HUES6 (cell line): ENCODE results near the gene ZCRB1.

ENCODE experiments used
- H3K27ac ChIP-seq: 2 replicates; pipeline ENCODE4 v1.7.0; 2013; ENCODE audit warnings: low read depth, mild to moderate bottlenecking, low read length, inconsistent platforms
- H3K27me3 ChIP-seq: 2 replicates; pipeline ENCODE4 v1.6.1; 2013; ENCODE audit warnings: low read length; ENCODE audit not compliant: control insufficient read depth, insufficient read depth
- H3K36me3 ChIP-seq: 2 replicates; pipeline ENCODE4 v1.6.1; 2013; ENCODE audit warnings: low read length; ENCODE audit not compliant: control insufficient read depth, insufficient read depth
- H3K4me1 ChIP-seq: 2 replicates; pipeline ENCODE4 v1.6.1; 2013; ENCODE audit warnings: low read length; ENCODE audit not compliant: control insufficient read depth, insufficient read depth
- H3K4me3 ChIP-seq: 2 replicates; pipeline ENCODE4 v1.5.1; 2013; ENCODE audit warnings: low read depth, low read length
- H3K9ac ChIP-seq: one replicate; pipeline ENCODE4 v1.6.1; 2013; ENCODE audit warnings: mild to moderate bottlenecking, low read length
- H3K9me3 ChIP-seq: 2 replicates; pipeline ENCODE4 v1.6.1; 2013; ENCODE audit warnings: low read depth, low read length; ENCODE audit not compliant: control insufficient read depth, insufficient read depth

The ZCRB1 gene

DNA sequence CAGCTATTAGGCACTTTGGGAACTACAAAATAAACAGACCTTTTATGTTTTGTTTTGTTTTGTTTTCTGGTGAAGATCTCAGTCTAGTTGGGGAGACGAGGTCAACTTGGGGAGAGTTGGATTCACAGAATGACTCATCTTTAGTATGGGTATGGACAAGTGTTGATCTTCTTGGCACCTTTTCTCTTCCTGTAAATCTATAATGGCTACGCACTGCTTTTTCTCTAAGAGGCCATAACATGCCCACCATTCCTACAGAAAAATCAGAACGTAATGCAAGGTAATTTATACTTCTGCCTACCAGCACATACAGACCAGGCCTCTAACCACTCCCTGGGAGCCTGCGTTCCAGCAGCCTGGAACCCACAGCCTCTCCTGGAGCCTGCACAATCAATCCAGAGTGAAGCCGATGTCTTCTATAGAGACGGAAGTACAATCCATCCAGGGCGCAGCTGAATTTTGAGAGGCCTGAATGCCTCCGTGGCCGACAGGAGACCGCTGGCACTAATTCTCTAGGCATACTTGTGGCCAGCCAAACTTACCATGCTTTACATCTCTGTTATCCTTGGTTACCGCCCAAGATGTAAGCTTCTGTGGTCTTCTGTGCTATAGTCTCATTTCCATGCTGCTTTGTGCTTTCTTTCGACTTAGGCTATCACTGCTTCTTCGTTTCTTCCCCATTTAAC is 790 bp upstream of the ZCRB1 start:
- no peaks in the 10 kb centered on the region for H3K9me3 ChIP-seq
- H3K4me3 ChIP-seq = peak overlapping the region; percentile 89
- no peaks in the 10 kb centered on the region for H3K27me3 ChIP-seq
- H3K9ac ChIP-seq = peak overlapping the region; percentile 76
- peaks cover 21% of the 10 kb centered on the region for H3K4me1 ChIP-seq
- peaks cover 14% of the 10 kb centered on the region for H3K36me3 ChIP-seq
- peak overlapping the region; percentile 43; the same call in 1 of the 2 replicates for H3K27ac ChIP-seq

DNA sequence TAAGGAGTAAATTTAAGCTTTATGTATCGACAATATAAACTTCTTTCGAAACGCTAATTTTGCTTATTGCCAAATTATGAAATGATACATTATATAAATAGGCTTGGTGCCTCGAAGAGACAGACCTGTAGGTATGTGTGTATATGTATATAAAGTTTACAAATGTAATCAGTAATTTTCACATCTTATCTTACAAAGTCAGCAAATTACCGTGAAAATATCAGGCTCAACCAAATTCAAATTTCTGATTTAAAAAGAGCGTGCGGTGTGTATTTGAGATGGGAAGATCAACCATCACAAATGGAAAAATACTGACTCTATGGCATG is 605 bp downstream of the ZCRB1 start:
- Histone ChIP-seq H3K27me3 (no peaks in the 10 kb centered on the region), H3K27ac (peak overlapping the region; percentile 43), H3K4me1 (peaks cover 14% of the 10 kb centered on the region), H3K9me3 (no peaks in the 10 kb centered on the region), H3K36me3 (peaks cover 20% of the 10 kb centered on the region), H3K9ac (peak overlapping the region; percentile 76), H3K4me3 (peak overlapping the region; percentile 89)

DNA sequence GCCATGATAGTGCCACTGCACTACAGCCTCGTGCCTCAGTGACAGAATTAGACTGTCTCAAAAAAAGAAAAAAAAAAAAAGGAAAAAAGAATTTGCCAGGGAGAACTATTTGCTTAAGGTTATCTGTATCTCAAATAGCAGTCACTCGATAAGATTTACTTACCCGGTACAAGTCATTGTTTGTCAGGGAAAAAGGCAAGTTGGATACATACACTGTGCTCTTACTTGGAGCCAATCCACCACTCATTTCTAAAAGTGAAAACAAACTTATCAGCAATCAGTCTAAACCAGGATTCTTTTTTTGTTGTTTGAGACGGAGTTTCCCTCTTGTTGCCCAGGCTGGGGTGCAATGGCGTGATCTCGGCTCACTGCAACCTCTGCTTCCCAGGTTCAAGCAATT is 2.0 kb downstream of the ZCRB1 start:
- no peak overlapping the region for H3K27ac ChIP-seq
- no peaks in the 10 kb centered on the region for H3K27me3 ChIP-seq
- H3K4me3 ChIP-seq = no peak overlapping the region
- H3K4me1 ChIP-seq = peaks cover 14% of the 10 kb centered on the region
- H3K9me3 ChIP-seq = no peaks in the 10 kb centered on the region
- H3K9ac ChIP-seq = no peak overlapping the region
- peaks cover 23% of the 10 kb centered on the region for H3K36me3 ChIP-seq

DNA sequence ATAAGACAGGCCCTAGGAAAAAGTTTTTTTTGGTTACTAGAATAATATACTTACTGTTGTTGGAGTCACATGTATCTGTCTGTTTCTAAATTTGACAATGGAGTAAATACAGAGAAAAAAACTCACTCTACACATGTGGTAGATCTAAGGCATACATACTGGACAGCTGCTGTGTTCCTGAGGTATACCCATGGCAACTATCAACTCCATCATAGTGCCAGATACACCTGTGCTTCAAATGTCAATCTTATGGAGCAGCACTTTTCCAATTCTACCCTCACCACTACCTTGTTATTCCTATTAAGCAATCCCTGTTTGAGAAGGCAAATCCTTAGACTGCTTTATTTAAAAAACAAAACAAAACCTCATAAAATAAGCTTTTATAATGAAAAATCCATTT is 3.3 kb downstream of the ZCRB1 start:
- Histone ChIP-seq H3K9me3 (no peaks in the 10 kb centered on the region), H3K27ac (no peak overlapping the region), H3K27me3 (no peaks in the 10 kb centered on the region), H3K4me1 (peaks cover 12% of the 10 kb centered on the region), H3K36me3 (peaks cover 22% of the 10 kb centered on the region), H3K9ac (no peak overlapping the region), H3K4me3 (no peak overlapping the region)

DNA sequence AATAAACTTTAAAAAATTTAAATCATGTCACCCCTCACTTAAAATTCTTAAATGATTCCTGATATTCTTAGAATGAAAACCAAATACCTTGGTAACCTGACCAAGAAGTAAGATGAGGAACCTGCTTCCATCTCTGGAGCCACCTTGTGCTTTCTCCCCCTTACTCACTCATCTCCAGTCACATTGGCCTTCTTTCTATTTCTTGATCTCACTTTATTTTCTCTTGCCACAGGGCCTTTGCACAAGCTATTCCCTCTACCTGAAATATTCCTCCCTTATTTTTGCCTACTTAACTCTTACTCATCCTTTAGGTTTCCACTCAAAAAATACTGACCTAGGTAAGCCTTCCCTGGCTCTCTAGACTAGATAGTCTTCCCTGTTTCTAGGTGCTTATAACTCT is 5.1 kb downstream of the ZCRB1 start:
- H3K36me3 ChIP-seq = peaks cover 30% of the 10 kb centered on the region
- no peaks in the 10 kb centered on the region for H3K27me3 ChIP-seq

DNA sequence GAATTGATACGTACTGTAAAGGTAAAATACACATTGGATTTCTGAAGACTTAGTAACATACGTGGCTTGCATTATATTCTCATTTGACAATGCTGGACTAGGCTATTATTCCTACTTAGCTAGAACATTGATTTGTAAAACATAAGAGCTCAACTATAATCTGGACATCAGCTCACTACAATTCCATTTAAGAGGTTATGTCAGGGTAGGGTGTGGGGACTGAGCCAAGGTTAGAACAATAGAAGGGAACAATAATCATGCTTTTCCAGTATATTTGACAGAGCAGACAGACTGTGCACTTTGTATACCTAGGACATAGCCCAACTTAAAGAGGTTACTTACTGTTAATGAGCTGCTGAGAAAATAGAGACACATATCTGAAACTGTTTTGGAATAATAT is 10.8 kb downstream of the ZCRB1 start:
- Histone ChIP-seq H3K27ac (no peak overlapping the region), H3K4me1 (no peaks in the 10 kb centered on the region), H3K9ac (no peak overlapping the region), H3K9me3 (no peaks in the 10 kb centered on the region), H3K27me3 (no peaks in the 10 kb centered on the region), H3K36me3 (peaks cover 30% of the 10 kb centered on the region), H3K4me3 (no peak overlapping the region)

More for the DNA sequence above, 5.1 kb downstream of the ZCRB1 start:
- H3K4me1 ChIP-seq = 0 out of 2 replicates have a peak, but pooled peaks cover 3% of the 10 kb centered on the region
- H3K9me3 ChIP-seq = no peaks in the 10 kb centered on the region
- no peak overlapping the region for H3K9ac ChIP-seq
- H3K27ac ChIP-seq = no peak overlapping the region
- H3K4me3 ChIP-seq = no peak overlapping the region

DNA sequence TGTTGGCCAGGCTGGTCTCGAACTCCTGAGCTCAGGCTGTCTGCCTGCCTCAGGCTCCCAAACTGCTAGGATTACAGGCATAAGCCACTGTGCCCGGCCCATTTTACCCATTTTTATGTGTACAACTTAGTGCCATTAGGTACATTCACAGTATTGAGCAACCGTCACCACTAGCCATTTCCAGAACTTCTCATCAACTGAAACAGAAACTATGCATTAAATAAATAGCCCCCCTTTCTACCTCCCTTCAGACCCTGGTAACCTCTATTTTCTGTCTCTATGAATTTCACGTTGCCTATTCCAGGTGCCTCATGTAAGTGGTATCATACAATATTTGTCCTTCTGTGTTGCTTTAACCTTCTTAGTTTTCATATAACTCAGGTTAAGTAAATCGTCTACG is 15.9 kb downstream of the ZCRB1 start:
- H3K9me3 ChIP-seq = no peaks in the 10 kb centered on the region
- H3K4me3 ChIP-seq = no peak overlapping the region
- peaks cover 13% of the 10 kb centered on the region for H3K36me3 ChIP-seq
- no peaks in the 10 kb centered on the region for H3K27me3 ChIP-seq
- no peaks in the 10 kb centered on the region for H3K4me1 ChIP-seq
- H3K9ac ChIP-seq = no peak overlapping the region
- H3K27ac ChIP-seq = no peak overlapping the region

DNA sequence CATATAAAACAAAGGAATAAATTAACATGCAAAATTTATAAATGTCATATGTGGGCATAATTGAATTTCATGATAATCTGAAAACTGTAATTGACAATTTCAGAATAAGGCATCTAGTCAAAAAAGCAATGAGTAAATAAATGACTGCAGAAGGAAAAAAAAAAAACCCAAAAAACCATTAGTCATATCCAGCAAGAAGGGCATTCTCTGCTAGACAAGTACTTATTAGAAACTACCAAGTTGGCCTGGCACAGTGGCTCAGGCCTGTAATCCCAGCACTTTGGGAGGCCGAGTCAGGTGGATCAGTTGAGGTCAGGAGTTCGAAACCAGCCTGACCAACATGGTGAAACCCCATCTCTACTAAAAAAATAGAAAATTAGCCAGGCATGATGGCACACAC is 17.5 kb downstream of the ZCRB1 start:
- no peak overlapping the region for H3K27ac ChIP-seq
- H3K9ac ChIP-seq = no peak overlapping the region
- no peaks in the 10 kb centered on the region for H3K4me1 ChIP-seq
- no peaks in the 10 kb centered on the region for H3K9me3 ChIP-seq
- no peaks in the 10 kb centered on the region for H3K27me3 ChIP-seq
- H3K36me3 ChIP-seq = peaks cover 6% of the 10 kb centered on the region
- H3K4me3 ChIP-seq = no peak overlapping the region

DNA sequence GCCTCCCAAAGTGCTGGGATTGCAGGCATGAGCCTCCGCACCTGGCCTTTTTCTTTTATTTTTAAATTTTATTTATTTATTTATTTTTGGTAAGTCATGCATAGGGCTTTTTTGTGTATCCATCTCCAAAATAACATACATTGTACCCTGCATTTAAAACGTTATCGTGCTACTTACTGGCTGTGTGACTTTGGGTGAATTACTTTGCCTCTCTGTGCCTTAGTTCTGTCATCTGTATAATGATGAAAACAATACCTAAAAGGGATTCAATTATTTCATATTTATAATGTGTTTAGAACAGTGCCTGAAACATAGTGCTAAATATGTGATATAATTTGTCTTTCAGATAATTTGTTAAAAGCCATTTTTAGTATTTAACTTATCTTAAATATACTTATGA is 19.6 kb downstream of the ZCRB1 start:
- H3K4me3 ChIP-seq = no peak overlapping the region
- H3K27me3 ChIP-seq = no peaks in the 10 kb centered on the region
- H3K36me3 ChIP-seq = no peaks in the 10 kb centered on the region
- no peaks in the 10 kb centered on the region for H3K4me1 ChIP-seq
- H3K27ac ChIP-seq = no peak overlapping the region
- H3K9ac ChIP-seq = no peak overlapping the region
- no peaks in the 10 kb centered on the region; the same call in 1 of the 2 replicates for H3K9me3 ChIP-seq

DNA sequence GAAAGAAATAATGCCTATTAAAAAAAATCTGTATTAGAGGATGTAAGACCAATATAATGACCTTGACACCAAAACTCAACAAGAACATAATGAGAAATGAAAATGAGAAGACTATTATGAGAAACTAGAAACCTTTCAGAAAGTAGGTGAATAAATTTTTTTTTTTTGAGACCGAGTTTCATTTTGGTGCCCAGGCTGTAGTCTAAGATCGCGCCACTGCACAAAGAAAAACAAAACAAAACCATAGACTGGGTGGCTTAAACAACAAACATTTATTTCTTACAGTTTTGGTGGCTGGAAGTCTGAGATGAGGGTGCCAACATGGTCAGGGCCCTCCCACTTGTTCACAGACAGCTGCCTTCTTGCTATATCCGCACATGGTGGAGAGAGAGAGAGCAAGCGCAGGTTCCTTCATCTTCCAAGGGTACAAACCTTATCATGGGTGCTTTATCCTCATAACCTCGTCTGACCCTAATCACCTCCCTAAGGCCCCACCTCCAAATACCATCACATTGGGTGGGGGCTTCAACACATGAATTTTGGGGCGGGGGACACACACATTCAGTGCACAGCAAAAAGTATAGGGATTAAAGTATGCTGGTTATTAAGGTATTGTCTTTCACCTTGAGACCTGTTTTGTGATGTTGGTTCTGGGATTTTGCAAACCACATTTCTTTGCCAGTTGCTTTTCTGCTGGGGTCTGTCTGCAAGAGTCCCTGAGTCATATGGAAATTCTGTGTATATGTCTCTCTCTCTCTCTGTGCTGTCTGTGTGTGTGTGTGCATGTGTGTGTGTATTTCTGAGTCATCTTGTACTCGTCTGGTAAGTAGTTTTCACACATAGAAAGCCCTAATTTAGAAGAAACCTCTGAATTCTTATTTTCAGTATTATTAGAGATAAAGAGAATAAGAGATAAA is 26.2 kb downstream of the ZCRB1 start:
- H3K9ac ChIP-seq = no peak overlapping the region

DNA sequence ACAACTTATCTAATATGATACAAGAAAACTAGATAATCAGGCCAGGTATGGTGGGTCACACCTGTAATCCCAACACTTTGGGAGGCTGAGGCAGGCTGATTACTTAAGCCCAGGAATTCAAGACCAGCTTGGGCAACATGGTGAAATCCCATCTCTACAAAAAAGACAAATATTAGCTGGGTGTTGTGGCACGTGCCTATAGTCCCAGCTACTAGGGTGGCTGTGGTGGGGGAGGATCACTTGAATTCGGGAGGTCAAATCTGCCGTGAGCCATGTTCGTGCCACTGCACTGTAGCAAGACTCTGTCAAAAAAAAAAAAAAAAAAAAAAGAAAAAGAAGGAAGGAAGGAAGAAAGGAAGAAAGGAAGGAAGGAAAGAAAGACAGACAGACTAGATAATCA is 27.0 kb downstream of the ZCRB1 start:
- Histone ChIP-seq H3K9me3 (peaks cover 6% of the 10 kb centered on the region), H3K4me1 (no peaks in the 10 kb centered on the region), H3K27ac (no peak overlapping the region), H3K9ac (no peak overlapping the region), H3K27me3 (no peaks in the 10 kb centered on the region), H3K36me3 (no peaks in the 10 kb centered on the region), H3K4me3 (no peak overlapping the region)

More for the DNA sequence above, 26.2 kb downstream of the ZCRB1 start:
- Histone ChIP-seq H3K4me3 (no peak overlapping the region), H3K9me3 (peaks cover 6% of the 10 kb centered on the region), H3K36me3 (no peaks in the 10 kb centered on the region), H3K27me3 (no peaks in the 10 kb centered on the region), H3K4me1 (no peaks in the 10 kb centered on the region), H3K27ac (no peak overlapping the region)
